Measurements from ENCODE around the gene CREBL2. TPM values are rescaled to one million over a fixed set of nuclear protein-coding genes. Genes with fewer than 3 reads are reported as not detected.

CREBL2 gene
- total RNA-seq, 3 donors from 2014 or later: 55.7 to 87.4 (median 84.2) TPM

DNA sequence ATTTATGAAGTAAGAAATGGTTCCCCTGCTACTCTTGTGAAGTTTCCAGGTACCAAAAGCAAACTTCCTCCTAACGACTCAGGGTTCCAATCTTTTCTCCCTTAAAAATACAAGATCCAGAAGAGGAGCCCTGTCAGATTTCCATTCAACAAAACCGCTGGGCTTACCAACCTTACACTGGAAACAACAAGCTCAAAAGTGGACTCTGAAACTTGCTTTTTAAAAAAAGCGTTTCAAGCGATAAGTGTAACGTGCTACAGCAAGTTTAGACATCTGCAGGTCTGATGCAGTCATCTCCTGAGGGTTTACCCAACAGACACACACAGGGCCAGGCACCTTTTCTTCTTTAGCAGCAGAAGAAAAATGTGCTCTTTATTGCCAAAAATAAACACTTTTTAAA is 6.9 kb upstream of the CREBL2 start:
- DNase-seq (ENCODE audit: low spot score in 2 of 2): no peak
- Histone ChIP-seq H3K9me3 (no peaks in the 10 kb centered on the region), H3K27me3 (no peaks in the 10 kb centered on the region), H3K4me3 (no peak overlapping the region), H3K36me3 (no peaks in the 10 kb centered on the region), H3K4me1 (peaks cover 0 to 3% of the 10 kb centered on the region in 2 donors), H3K27ac (no peak overlapping the region)
- intact Hi-C loops (cut with DNase I; ENCODE audit: low total_unique reads): no loop called here
- TF ChIP-seq POLR2AphosphoS5 (IDR thresholded peaks at IDR 0.05) (no peak), CTCF (IDR thresholded peaks at IDR 0.05) (no peak), POLR2A (IDR thresholded peaks at IDR 0.05) (no peak)

DNA sequence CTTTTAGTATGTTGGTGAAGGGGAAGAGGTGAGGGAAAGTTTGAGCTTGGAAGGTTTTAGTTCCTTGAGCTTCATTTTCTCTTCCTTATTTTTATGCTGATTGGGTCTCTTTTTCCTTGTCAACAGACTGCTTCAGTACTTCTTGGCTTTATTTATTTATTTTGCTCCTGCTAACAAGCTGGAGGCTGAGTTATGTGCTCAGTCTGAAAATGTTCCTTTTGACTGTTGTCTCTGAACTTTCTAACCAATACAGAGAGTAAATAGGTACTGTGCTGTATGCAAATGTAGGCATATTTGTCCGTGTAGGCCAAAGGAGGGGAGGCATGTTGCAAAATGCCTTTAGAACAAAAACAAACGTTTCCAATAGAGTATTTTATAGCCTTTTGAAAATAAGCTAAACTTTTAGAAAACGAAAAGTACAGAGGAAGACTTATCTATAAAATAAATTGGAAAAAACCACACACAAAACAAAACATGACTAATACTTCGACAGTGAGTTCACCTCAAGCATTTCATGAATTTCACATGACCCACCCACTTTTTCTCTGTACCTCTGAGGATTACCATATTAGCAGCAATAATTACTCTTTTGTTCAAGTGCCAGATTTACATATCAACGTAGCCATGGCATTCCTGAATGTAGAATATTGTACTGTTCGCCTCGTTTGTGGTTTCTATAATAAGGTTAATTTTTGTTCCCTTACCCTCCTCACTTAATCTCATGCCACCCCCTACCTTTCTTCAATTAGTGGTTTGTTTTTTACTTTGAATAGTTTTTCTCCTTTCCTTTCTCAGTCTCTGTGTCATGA is 4.7 kb upstream of the CREBL2 start:
- Histone ChIP-seq H3K36me3 (no peaks in the 10 kb centered on the region), H3K27me3 (no peaks in the 10 kb centered on the region), H3K4me3 (no peak overlapping the region), H3K9me3 (no peaks in the 10 kb centered on the region), H3K27ac (peak overlapping the region; percentile 69 to 85), H3K4me1 (peaks cover 0 to 3% of the 10 kb centered on the region in 2 donors)
- DNase-seq (ENCODE audit: low spot score in 2 of 2): no peak
- TF ChIP-seq POLR2A (IDR thresholded peaks at IDR 0.05) (no peak), POLR2AphosphoS5 (IDR thresholded peaks at IDR 0.05) (no peak), CTCF (IDR thresholded peaks at IDR 0.05) (no peak)
- intact Hi-C loops (cut with DNase I; ENCODE audit: low total_unique reads): no loop called here

GRCh38 chr12:12608557-12608957 is 3.1 kb upstream of the CREBL2 start:
- Histone ChIP-seq H3K4me1 (peaks cover 3 to 11% of the 10 kb centered on the region in 2 donors), H3K36me3 (no peaks in the 10 kb centered on the region), H3K9me3 (no peaks in the 10 kb centered on the region), H3K4me3 (no peak overlapping the region), H3K27me3 (no peaks in the 10 kb centered on the region), H3K27ac (peak overlapping the region in 1 of 2 donors; percentile 46)
- DNase-seq (ENCODE audit: low spot score in 2 of 2): no peak
- no peak for TF ChIP-seq POLR2A (IDR thresholded peaks at IDR 0.05)
- TF ChIP-seq POLR2AphosphoS5 (IDR thresholded peaks at IDR 0.05): no peak
- TF ChIP-seq CTCF (IDR thresholded peaks at IDR 0.05): no peak
- intact Hi-C loops (cut with DNase I; ENCODE audit: low total_unique reads): no loop called here

DNA sequence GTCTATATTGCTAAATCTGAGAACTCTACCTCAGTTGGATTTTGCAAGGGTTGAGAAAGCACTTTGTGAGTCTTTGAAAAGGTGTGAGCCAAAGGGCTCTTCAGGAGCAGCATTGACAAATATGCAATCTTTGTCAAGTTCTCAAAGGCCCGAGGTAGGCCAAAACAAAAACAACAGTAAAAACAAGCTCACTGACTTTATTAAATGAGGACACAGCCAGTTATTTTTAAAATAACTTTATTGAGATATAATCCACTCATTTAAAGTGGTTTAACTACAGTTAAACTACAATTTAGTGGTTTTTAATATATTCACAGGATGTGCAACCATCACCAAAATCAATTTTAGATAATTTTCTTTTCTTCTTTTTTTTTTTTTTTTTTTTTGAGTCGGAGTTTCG is 2.0 kb upstream of the CREBL2 start:
- no peaks in the 10 kb centered on the region for H3K27me3 ChIP-seq
- no peak for TF ChIP-seq CTCF (IDR thresholded peaks at IDR 0.05)
- TF ChIP-seq POLR2AphosphoS5 (IDR thresholded peaks at IDR 0.05): no peak
- no peak for TF ChIP-seq POLR2A (IDR thresholded peaks at IDR 0.05)
- no peaks in the 10 kb centered on the region for H3K36me3 ChIP-seq
- H3K9me3 ChIP-seq: no peaks in the 10 kb centered on the region
- no peak for DNase-seq (ENCODE audit: low spot score in 2 of 2)
- intact Hi-C loops (cut with DNase I; ENCODE audit: low total_unique reads): no loop called here
- no peak overlapping the region for H3K4me3 ChIP-seq
- H3K4me1 ChIP-seq: peaks cover 3 to 11% of the 10 kb centered on the region in 2 donors
- H3K27ac ChIP-seq: no peak overlapping the region

DNA sequence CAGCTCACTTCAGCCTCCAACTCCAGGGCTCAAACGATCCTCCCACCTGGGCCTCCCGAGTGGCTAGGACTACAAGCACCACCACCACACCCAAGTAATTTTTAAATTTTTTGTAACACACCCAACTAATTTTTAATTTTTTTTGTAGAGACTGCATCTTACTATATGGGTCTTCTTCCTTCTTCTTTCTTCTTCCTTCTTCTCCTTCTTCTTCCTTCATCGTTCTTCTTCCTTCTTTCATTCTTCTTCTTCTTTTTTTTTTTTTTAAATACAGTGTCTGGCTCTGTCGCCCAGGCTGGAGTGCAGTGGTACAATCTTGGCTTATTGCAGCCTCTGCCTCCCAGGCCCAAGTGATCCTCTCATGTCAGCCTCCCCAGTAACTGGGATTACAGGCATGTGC is 965 bp upstream of the CREBL2 start:
- intact Hi-C loops (cut with DNase I; ENCODE audit: low total_unique reads): no loop called here
- H3K27me3 ChIP-seq: no peaks in the 10 kb centered on the region
- TF ChIP-seq CTCF (IDR thresholded peaks at IDR 0.05): no peak
- no peak for TF ChIP-seq POLR2AphosphoS5 (IDR thresholded peaks at IDR 0.05)
- TF ChIP-seq POLR2A (IDR thresholded peaks at IDR 0.05): no peak
- no peak for DNase-seq (ENCODE audit: low spot score in 2 of 2)
- H3K9me3 ChIP-seq: no peaks in the 10 kb centered on the region
- H3K4me1 ChIP-seq: peaks cover 3 to 11% of the 10 kb centered on the region in 2 donors
- H3K36me3 ChIP-seq: no peaks in the 10 kb centered on the region
- peak overlapping the region; percentile 98 for H3K27ac ChIP-seq
- H3K4me3 ChIP-seq: peak overlapping the region; percentile 69 to 83 (median 77)

All from breast epithelium (tissue), 4 donors.